HepG2 (cell line): ENCODE measurements around the gene CAPN8. TPM values are rescaled to one million over a fixed set of nuclear protein-coding genes. Genes with fewer than 3 reads are reported as not detected.

Experiments
- ATAC-seq: fragments of 200-7000 bp; cut with Tn5 transposase; 3 replicates; pipeline ENCODE4 v1.9.1; 2020; ENCODE audit warnings: mild to moderate bottlenecking, moderate library complexity
- BruUV-seq: library from RNA; stranded (reverse); fragments of 400-500 nt; replicated peaks from 2 replicates; lab custom pipeline; 2021; lab: Mats Ljungman, UMichigan
- CTCF ChIA-PET: fragments of 300-600 bp; formaldehyde crosslinking; extraction: SDS; loops from one replicate; lab custom pipeline; 2021; ENCODE audit warnings: low total read pairs, inconsistent platforms, low intra/inter-chr PET ratio; lab: Yijun Ruan, JAX
- POLR2A ChIA-PET: fragments of 350-600 bp; sonication (Branson Sonifier 250); formaldehyde crosslinking; loops from one replicate; lab custom pipeline; 2020; ENCODE audit warnings: antibody characterized with exemption, inconsistent platforms; lab: Yijun Ruan, JAX
- DNase-seq: peaks from one replicate; pipeline ENCODE4 v3.0.0-alpha.2; 2015; ENCODE audit warnings: low spot score
- FAIRE-seq: peaks from 3 replicates; lab custom pipeline; 2011; peaks lifted over from hg19 to GRCh38; lab: Jason Lieb, UNC
- H2AFZ ChIP-seq: one replicate; pipeline ENCODE4 v1.6.1; 2011; ENCODE audit warnings: low read length, inconsistent platforms
- H3K27ac ChIP-seq: fragments of 300-600 bp; 3 replicates; pipeline ENCODE4 v1.8.0; 2011; ENCODE audit warnings: mixed run types, mild to moderate bottlenecking, mixed read lengths, low read length, inconsistent platforms; ENCODE audit not compliant: insufficient read depth; ENCODE audit errors: extremely low read length
- H3K27me3 ChIP-seq, 2 experiments: fragments of 200-600 bp in 1 of 2; 2 replicates in 1 of 2; 3 replicates in 1 of 2; pipeline versions ENCODE4 v1.6.0 to v1.8.0; 2011; ENCODE audit warnings: low read length in 2 of 2, mild to moderate bottlenecking in 2 of 2, moderate library complexity in 2 of 2, inconsistent platforms in 1 of 2; ENCODE audit not compliant: insufficient read depth in 2 of 2, control insufficient read depth in 1 of 2
- H3K36me3 ChIP-seq, 2 experiments: fragments of 200-600 bp in 1 of 2; replicated peaks in 1 of 2; 2 replicates in 1 of 2; 3 replicates in 1 of 2; pipeline versions ENCODE4 v1.5.1 to v1.8.0; 2011; ENCODE audit warnings: low read length in 2 of 2, inconsistent platforms in 1 of 2; ENCODE audit not compliant: insufficient read depth in 2 of 2, control insufficient read depth in 1 of 2
- H3K4me1 ChIP-seq: 2 replicates; pipeline ENCODE4 v1.5.1; 2012; ENCODE audit warnings: low read length, inconsistent platforms; ENCODE audit not compliant: insufficient read depth
- H3K4me2 ChIP-seq: 2 replicates; pipeline ENCODE4 v1.6.0; 2011; ENCODE audit warnings: low read depth, low read length, inconsistent platforms
- H3K4me3 ChIP-seq, 3 experiments: fragments of 200-600 bp in 1 of 3; sonication (generic), shearing (Covaris generic) in 1 of 3; replicated peaks in 1 of 3; 2 replicates each; pipeline ENCODE4 v1.5.1; 2011 to 2016; ENCODE audit warnings: low read length in 3 of 3, inconsistent platforms in 2 of 3, low read depth in 2 of 3, mild to moderate bottlenecking in 2 of 3, control low read depth in 1 of 3, mixed read lengths in 1 of 3; ENCODE audit not compliant: insufficient read depth in 1 of 3
- H3K79me2 ChIP-seq: one replicate; pipeline ENCODE4 v1.6.1; 2011; ENCODE audit warnings: low read length, inconsistent platforms; ENCODE audit not compliant: insufficient read depth
- H3K9ac ChIP-seq: 2 replicates; pipeline ENCODE4 v1.6.0; 2011; ENCODE audit warnings: mild to moderate bottlenecking, low read depth, low read length, inconsistent platforms; ENCODE audit not compliant: insufficient read depth
- H3K9me3 ChIP-seq: 2 replicates; pipeline ENCODE4 v1.5.1; 2012; ENCODE audit warnings: mild to moderate bottlenecking, low read length
- H4K20me1 ChIP-seq: 2 replicates; pipeline ENCODE4 v1.6.0; 2011; ENCODE audit warnings: inconsistent platforms, mild to moderate bottlenecking, low read length, moderate library complexity; ENCODE audit not compliant: insufficient read depth
- ATF1 ChIP-seq: IDR thresholded peaks from 2 replicates; pipeline ENCODE4 v1.6.1; 2016; ENCODE audit warnings: mild to moderate bottlenecking, control low read depth
- CTCF ChIP-seq: sonication (generic); formaldehyde crosslinking; IDR thresholded peaks from 2 replicates; pipeline ENCODE4 v1.5.0; 2020; ENCODE audit warnings: mild to moderate bottlenecking, missing genetic modification reagents, moderate library complexity
- JUNB ChIP-seq: sonication (generic); formaldehyde crosslinking; IDR thresholded peaks from 2 replicates; pipeline ENCODE4 v1.8.0; 2022; ENCODE audit warnings: missing genetic modification reagents, mild to moderate bottlenecking, borderline replicate concordance
- NFE2L1 ChIP-seq: sonication (generic); formaldehyde crosslinking; IDR thresholded peaks from 2 replicates; pipeline ENCODE4 v1.4.0; 2020; ENCODE audit warnings: missing genetic modification reagents, mild to moderate bottlenecking, borderline replicate concordance
- PCBP2 ChIP-seq: fragments of 200-400 bp; formaldehyde crosslinking; optimal IDR thresholded peaks from 2 replicates; pipeline ENCODE3; 2018; ENCODE audit warnings: low read length, low read depth; ENCODE audit not compliant: poor library complexity, severe bottlenecking
- POGK ChIP-seq: sonication (generic); formaldehyde crosslinking; conservative IDR thresholded peaks from 2 replicates; pipeline ENCODE4 v1.8.0; 2022; ENCODE audit warnings: mild to moderate bottlenecking, moderate library complexity, missing genetic modification reagents
- RAD21 ChIP-seq: fragments of 450-650 bp; formaldehyde crosslinking; IDR thresholded peaks from 2 replicates; pipeline ENCODE4 v1.5.0; 2020; ENCODE audit warnings: mild to moderate bottlenecking
- SMAD3 ChIP-seq: sonication (generic); formaldehyde crosslinking; IDR thresholded peaks from 2 replicates; pipeline ENCODE4 v1.4.0; 2020; ENCODE audit warnings: missing genetic modification reagents
- SMC3 ChIP-seq: IDR thresholded peaks from 2 replicates; pipeline ENCODE4 v1.6.1; 2011; ENCODE audit warnings: low read length, improper control_type of control experiment
- STAG1 ChIP-seq: sonication (generic); formaldehyde crosslinking; IDR thresholded peaks from 2 replicates; pipeline ENCODE4 v1.4.0; 2020; ENCODE audit warnings: missing genetic modification reagents
- ZBTB20 ChIP-seq: sonication (generic); formaldehyde crosslinking; IDR thresholded peaks from 2 replicates; pipeline ENCODE4 v1.8.1; 2023; ENCODE audit warnings: missing genetic modification reagents, low read depth, mild to moderate bottlenecking, borderline replicate concordance
- WGBS: methylation state at CpG from one replicate; pipeline ENCODE4 v1.1.6; 2017; ENCODE audit warnings: low lambda C conversion rate; 5-methylcytosine and 5-hydroxymethylcytosine counted together
- in situ Hi-C: cut with HindIII; loops from 2 replicates; pipeline ENCODE4 v1.10.0; 2017; ENCODE audit warnings: low pct_unique_long_range_greater_than_20kb; ENCODE audit not compliant: extremely low pct_ligation_motif_present
- intact Hi-C: fragments of 100-400 bp; cut with micrococcal nuclease; formaldehyde crosslinking; loops from one replicate; pipeline ENCODE4 v1.10.0; 2022; ENCODE audit not compliant: unreplicated experiment
- polyA plus RNA-seq, 8 experiments: library from polyadenylated mRNA; depleted of rRNA in 3 of 8; stranded (reverse) in 7 of 8; unstranded in 1 of 8; fragments of >200 nt; fragmentation: Illumina TruSeq in 4 of 8; extraction: Trizol in 4 of 8; gene quantifications; 2 replicates each; pipeline versions ENCODE4 v1.2.1 to v1.2.3, GENCODE V29; 2011 to 2016; ENCODE audit warnings: low read depth in 4 of 8, missing spikeins in 1 of 8, mixed read lengths in 1 of 8; ENCODE audit not compliant: insufficient read depth in 1 of 8
- total RNA-seq, 5 experiments: library from RNA; depleted of rRNA; stranded (reverse); fragments of >200 nt; fragmentation: Illumina TruSeq; extraction: Trizol; gene quantifications; 2 replicates each; pipeline ENCODE4 v1.2.3, GENCODE V29; 2016; ENCODE audit warnings: low read depth in 1 of 5

The CAPN8 gene
- total and polyA plus RNA-seq, 2 of the 13 experiments (the other 11 are each of a cell fraction or from before 2014, with no cell fraction given) = 0.20 to 0.25 TPM

GRCh38 chr1:223683586-223684487 lies 18.3 kb upstream of the CAPN8 start:
- POLR2A ChIA-PET = no interaction called here
- no peaks in the 10 kb centered on the region for H3K79me2 ChIP-seq
- no TSS peak for BruUV-seq
- 23% methylated on average over 7 of the region's 9 CpGs for WGBS
- no peaks in the 10 kb centered on the region for H3K36me3 ChIP-seq
- intact Hi-C loops (loop anchor here (1.0 to 2.0 kb wide), 2 partner anchors 153 to 551 kb away; no protein-coding TSS in a partner anchor), in situ Hi-C loops (loop anchor here (10.0 kb wide), 1 partner anchor 549 kb away; no protein-coding TSS in a partner anchor)
- CTCF ChIA-PET = interaction anchor here (0.7 to 2.6 kb wide), 4 partner anchors 127 to 550 kb away, joined by 3 to 34 read pairs (median 15); no protein-coding TSS in a partner anchor
- H3K4me3 ChIP-seq = no peak overlapping the region
- no peak overlapping the region for H3K27ac ChIP-seq
- H2AFZ ChIP-seq = no peak overlapping the region
- no peak for DNase-seq
- H3K9ac ChIP-seq = no peak overlapping the region
- ATAC-seq = peak; percentile 77
- H3K4me2 ChIP-seq = no peak overlapping the region
- no peak for TF ChIP-seq NFE2L1 (CRISPR knock-in tag)
- TF ChIP-seq ATF1 (CRISPR knock-in tag) = no peak
- TF ChIP-seq SMAD3 (CRISPR knock-in tag) = 0 out of 2 replicates have a peak, but pooled peaks have one; percentile 26
- peak; percentile 92 for TF ChIP-seq STAG1 (CRISPR knock-in tag)
- TF ChIP-seq SMC3 = peak; percentile 85
- peak; percentile 83 for TF ChIP-seq CTCF (CRISPR knock-in tag)
- TF ChIP-seq JUNB (CRISPR knock-in tag) = no peak
- TF ChIP-seq POGK (CRISPR knock-in tag) = no peak
- peak; percentile 65 for TF ChIP-seq RAD21 (CRISPR knock-in tag)
- no peak for TF ChIP-seq ZBTB20 (CRISPR knock-in tag)
- TF ChIP-seq PCBP2 = no peak
- H4K20me1 ChIP-seq = no peaks in the 10 kb centered on the region
- H3K4me1 ChIP-seq = no peaks in the 10 kb centered on the region
- H3K9me3 ChIP-seq = no peaks in the 10 kb centered on the region
- H3K27me3 ChIP-seq = peaks cover 0 to 17% of the 10 kb centered on the region in 2 experiments; a peak in 3 of 5 replicates
- FAIRE-seq = peak; percentile 47
